ENCODE results near the gene ZNF664.
A peak's percentile ranks its signal among the peaks of the same experiment; 100 is the strongest.

The ZNF664 gene

DNA sequence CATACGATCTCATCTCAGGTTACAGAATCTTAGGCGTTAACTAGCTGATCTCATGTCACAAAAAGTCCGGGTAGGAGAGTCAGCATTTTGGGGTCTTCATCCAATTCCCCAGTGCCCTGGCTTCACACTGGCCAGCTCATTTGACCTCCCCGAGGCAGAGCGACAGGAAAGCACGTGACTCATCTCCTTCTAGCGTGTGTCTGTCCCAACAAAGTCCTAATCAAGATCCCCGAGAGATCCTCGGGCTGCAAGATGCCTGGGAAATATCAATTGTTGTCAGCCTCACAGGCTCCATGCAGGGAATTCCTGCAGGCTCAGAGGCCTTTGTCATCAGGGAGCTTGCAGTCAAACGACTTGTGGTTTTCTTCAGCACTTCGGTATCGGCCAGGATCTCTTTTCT, 57.5 kb downstream of the ZNF664 start:
- DNase-seq (ENCODE audit: low read depth in 1 of 2, low spot score in 1 of 2) = no peak

DNA sequence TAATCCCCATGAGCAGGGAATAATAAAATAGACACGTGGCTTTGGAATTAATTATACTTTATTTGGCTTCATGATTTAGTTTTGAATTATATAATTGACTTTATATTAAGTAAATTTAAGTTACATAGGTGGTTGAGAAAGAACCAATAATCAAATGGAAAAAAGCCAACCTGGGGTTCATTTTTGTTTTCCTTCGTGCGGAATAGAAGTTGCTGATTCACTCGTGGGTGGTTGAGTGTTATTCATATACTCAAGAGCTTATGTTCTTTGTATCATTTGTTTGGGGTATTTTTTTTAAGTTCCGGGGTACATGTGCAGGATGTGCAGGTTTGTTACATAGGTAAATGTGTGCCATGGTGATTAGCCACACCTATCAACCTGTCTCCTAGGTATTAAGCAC, 58.0 kb downstream of the ZNF664 start:
- no peak for DNase-seq (ENCODE audit: low read depth in 1 of 2, low spot score in 1 of 2)

DNA sequence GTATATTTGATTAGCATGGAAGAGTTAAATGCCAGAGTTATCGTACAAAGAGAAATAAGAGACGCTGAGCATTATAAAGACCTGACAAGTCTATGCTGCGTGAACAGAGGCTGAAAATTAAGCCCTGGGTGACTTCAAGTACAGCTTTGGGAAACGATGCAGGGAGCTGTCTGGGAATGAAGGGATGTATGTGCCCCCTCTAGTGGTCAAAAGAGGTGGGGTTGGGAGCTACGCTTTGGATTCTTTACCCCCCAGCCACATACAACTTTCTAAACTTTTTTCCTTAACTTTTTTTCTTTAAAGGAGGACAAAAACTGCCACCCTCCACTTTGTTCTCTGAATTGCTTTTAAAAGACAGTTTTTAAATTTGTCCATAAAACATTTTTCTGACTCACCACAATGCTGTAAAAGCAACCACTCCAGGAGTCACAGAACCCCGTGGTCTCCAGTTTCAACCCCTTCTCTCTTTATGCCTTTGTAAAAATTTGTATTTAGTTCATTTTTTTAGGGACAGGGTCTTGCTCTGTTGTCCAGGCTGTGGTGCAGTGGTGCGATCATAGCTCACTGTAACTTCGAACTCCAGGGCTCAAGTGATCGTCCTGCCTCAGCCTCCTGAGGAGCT, 59.4 kb downstream of the ZNF664 start:
- DNase-seq (ENCODE audit: low read depth in 1 of 2, low spot score in 1 of 2) = no peak

DNA sequence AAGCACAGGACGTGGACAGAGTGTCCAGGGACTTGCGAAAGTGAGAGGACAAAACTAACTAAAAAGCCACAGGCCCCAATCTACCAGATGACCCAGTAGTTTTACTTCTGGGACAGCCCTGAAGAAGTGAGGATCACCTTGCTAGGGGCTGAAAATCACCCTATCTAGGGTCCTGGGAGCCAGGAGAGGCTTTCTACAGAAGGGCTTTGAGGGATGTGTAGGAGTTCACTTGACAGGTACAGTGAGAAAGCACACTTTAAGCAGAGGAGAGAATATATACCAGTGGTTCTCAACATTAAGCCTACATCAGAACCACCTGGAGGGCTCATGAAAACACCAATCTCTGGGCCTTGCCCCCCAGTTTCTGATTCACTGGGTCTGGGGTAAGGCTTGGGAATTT, 60.8 kb downstream of the ZNF664 start:
- no peak for DNase-seq (ENCODE audit: low read depth in 1 of 2, low spot score in 1 of 2)

DNA sequence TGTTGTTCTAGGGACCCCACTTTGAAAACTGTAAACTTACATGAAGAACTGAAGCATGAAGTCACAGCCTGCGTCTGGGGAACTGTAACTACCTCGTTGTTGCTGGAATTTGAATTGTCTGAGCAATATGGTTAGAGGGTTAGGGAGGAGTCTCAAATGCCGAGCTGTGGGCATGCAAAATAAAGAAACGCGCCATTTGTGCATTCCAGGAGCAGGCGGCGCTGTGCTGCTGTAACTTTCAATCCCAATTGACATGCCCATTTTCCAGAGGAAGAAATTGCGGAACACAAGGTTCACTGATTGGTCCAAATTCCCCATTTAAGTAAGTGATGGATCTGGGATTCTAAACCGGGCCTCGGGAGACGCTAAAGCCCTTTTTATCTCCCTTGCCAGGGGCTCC, 61.3 kb downstream of the ZNF664 start:
- no peak for DNase-seq (ENCODE audit: low read depth in 1 of 2, low spot score in 1 of 2)

DNA sequence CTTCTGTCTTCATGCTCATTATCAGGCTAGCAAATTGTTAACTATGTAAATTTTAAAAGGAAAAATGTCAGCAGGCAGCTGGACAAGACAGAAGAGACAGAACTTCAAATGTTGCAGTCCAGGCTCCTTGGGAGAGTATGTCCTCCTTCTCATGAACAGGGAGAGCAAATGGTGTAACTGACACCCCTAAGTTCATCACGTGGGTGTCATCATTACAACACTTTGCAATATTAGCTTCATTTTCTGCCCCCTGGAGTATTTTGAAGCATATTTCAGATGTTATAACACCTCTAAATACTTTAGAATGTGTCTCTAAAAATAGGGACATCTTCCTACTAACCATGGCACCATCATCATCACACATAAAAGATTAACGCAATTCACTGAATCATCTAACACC, 62.1 kb downstream of the ZNF664 start:
- DNase-seq (ENCODE audit: low read depth in 1 of 2, low spot score in 1 of 2) = no peak

DNA sequence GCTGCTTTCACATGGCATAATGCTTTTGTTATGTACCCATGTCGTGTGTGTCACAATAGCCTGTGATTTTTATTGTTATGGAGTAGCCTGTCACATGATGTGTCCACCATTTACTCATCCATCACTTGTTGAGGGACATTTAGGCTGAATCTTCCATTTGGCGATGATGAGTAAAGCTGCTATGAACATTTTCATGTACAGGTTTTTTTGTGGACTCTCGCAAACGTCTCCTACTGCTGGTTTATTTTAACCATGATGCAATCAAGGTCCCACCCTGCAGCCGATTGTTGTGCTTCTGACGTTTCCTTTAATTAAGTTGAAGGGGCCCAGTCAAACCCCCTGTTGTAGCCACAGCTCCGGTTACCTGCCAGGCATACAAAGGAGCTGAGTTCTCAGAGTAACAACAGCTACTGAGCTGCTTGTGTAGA, 63.2 kb downstream of the ZNF664 start:
- no peak for DNase-seq (ENCODE audit: low read depth in 1 of 2, low spot score in 1 of 2)

DNA sequence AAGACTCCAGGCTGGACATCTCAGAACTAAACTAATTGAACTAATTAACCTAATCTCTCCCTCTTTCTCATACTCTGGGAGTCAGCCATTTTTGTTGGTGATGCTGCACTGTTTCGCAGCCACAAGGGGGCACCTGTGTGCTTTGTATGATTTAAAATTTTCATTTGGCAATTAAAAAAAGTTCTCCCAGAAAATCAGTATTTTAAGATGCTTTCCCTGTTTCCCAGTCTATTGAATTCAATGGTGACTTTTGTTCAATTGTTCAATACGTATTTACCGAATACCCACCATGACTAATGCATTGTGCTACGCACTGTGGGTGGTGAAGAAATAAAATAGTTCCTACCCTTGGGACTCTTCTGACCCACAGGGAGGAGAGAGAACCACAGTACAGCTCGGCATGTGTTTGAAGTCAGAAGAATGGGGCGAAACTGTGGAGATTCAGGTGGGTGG, 63.7 kb downstream of the ZNF664 start:
- peak in 1 of 2 donors; percentile 13 for DNase-seq (ENCODE audit: low read depth in 1 of 2, low spot score in 1 of 2)

DNA sequence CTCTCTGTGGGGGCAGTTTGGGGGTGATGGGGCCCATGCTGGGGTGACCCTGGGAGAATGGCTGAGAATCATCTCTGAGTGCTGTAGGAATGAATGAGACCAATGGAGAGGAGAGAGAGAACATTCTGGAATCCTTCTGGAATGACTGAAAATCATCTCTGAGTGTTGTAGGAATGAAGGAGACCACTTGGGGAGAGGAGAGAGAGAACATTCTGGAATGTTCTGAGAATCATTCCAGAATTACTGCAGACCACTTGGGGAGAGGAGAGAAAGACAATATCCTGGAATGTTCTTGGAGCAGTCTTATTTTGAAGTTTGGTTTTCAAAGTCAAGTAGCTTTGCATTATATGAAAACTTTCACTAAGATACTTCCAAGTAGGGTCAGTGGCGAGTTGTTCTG, 64.3 kb downstream of the ZNF664 start:
- DNase-seq (ENCODE audit: low read depth in 1 of 2, low spot score in 1 of 2) = no peak

DNA sequence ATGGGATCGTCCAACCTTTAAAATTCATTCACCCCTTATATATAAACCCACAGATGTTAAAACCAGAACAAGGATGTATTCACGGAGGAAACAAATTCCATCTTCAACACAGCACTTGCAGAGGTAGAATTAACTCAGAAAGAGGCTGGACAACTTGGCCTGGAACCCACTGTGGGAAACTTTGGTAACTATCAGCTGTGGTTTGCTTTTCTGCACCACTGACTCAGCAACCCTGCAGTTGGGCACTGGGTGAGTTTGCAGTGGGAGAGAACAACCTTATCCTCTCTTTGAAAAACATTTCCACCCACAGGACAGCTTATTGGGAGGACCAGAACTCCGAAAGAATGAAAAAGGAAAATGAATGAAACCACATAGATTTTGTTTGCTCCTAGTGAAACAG, 66.3 kb downstream of the ZNF664 start:
- DNase-seq (ENCODE audit: low read depth in 1 of 2, low spot score in 1 of 2) = no peak

DNA sequence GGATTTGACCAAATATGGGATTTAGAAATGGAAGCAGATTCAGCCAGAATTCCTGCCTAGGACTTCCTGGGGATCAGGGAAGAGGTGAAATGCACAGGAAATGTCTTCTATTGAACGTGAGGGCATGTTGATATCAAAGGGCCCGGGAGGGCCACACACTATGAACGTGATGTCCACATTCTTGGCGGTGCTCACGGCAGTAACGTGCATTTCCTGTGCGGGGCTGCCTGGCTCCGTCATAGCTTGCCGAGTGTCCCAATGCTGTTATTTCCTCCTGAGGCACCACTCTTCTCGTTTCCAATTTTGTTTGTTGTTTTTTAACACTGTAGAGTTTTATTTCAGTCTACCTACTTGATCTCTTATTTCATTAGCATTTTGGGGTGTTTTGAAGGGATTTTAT, 67.3 kb downstream of the ZNF664 start:
- DNase-seq (ENCODE audit: low read depth in 1 of 2, low spot score in 1 of 2) = no peak

DNA sequence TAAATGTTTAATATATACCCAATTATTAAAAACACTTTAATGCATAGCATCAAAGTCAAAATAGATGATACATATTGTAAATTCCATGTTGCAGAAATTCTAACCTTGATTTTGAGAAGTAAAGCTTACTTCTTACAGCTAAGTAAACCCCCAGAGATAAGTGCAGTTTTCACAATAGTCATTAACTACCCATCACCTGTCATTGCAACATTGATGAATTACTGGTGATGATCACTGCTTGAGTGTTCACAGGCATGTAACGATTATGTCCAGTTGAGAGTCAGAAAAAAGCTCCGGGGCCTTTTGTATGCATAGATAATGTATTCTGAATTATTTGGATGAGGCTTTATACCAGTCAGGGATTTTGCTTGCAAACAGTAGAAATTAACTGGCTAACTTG, 67.7 kb downstream of the ZNF664 start:
- DNase-seq (ENCODE audit: low read depth in 1 of 2, low spot score in 1 of 2) = no peak

DNA sequence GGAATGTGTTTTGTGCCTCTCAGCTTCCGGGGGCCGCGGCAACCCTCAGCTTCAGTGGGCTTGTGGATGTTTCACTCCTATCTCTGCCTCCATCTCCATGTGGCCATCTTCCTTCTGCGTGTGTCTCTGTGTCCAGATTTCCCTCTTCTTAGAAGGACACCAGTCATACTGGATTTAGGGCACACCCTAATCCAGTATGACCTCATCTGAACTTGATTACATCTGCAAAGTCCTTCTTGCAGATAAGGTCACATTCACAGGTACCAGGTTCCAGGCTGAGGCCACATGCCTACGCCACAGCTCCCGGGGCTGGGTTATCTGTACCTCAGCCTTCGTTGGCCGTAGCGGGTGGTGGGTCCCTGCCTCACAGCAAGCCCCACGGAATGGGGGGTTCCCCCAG, 68.9 kb downstream of the ZNF664 start:
- DNase-seq (ENCODE audit: low read depth in 1 of 2, low spot score in 1 of 2) = no peak

DNA sequence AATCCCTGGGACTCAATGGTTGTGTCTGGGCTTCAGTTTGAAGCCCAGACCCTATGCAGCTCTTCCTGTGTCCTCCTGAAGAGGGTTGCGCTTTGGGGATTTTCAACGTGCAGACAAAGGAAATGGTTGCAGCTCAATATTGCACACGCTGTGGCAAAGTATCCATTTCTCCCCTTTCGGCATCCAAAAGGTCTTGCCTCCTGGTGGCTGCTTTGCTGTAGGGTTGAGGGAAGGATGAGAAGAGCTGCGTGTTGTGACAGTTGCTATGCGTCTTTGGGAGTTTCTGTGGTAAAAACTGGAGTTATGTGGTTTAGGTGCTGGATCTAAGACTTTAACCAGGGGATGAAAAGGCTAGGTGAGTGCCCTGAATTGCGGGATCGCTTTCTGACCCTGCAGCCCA, 71.0 kb downstream of the ZNF664 start:
- no peak for DNase-seq (ENCODE audit: low read depth in 1 of 2, low spot score in 1 of 2)

DNA sequence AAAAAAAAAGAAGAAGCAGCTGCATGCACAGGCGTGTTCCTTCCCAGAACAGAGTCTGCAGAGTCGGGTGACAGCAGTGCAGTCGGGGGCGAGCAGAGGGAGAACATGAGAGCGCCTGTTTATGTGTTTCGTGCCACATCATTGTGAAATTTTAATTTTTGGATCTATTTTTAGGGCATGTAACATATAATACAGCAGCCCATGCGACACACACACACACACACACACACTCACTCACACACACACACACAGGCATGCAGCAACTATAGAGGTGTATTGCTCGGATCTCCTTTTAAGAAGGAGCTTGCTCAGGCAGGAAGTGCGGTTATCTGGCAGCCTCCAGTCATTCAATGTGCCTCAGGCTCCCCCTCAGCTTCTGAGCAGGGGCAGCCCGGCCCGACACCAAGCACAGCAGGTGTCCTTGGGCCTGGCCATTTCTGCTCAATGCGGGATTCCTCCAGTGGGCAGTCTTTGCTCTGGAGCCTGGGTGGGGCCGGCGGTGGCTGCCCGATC, 71.8 kb downstream of the ZNF664 start:
- DNase-seq (ENCODE audit: low read depth in 1 of 2, low spot score in 1 of 2) = no peak

DNA sequence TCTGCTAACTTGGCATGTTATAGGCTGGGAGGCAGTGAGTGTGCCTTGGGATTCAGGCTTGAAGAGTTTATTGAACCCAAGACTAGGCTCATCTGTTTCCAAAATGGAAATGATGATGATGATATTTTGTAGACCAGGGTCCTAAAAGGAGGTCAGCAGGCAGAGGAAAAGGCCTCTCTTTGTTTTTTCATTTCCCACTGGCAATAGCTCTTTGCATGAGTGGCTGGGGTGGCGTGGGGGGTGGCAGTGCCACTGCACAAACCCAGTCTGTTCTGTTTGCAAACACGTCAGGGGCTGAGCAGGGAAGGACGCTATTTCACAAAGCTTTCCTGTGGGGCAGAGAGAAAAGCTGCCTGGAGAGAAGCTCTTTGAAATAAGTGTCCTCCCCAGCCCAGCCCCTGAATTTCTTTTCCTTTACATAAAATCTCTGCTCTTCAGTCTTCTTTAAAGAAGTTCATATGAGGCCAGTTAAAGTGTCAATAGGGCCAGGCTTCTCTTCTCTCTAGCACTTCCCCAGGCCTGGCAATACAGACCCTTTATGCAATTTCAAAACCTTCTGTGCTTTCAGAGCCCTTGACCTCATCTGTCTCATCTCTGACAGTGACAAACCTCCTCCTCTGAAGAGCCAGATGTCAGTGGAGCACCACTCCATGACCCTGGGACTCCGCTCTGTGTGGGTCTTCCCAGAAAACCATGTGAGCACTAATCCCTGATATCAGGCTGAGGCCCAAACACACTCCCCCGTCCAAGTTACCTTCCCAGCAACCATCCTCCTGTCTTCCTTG, 72.8 kb downstream of the ZNF664 start:
- DNase-seq (ENCODE audit: low read depth in 1 of 2, low spot score in 1 of 2) = no peak

DNA sequence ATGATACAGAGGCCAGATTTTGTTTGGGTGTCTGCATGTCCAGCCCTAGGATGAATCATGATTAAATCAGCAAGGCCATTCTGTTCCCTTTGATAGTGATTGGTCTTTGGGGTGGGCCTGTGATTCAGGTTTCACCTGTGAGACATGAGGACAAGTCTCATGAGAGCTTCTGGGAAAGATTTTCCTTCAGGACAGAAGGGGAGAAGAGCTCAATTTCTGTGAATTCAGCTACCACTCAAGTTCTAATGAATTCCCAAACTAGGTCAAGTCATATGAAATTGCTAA, 73.4 kb downstream of the ZNF664 start:
- no peak for DNase-seq (ENCODE audit: low read depth in 1 of 2, low spot score in 1 of 2)

DNA sequence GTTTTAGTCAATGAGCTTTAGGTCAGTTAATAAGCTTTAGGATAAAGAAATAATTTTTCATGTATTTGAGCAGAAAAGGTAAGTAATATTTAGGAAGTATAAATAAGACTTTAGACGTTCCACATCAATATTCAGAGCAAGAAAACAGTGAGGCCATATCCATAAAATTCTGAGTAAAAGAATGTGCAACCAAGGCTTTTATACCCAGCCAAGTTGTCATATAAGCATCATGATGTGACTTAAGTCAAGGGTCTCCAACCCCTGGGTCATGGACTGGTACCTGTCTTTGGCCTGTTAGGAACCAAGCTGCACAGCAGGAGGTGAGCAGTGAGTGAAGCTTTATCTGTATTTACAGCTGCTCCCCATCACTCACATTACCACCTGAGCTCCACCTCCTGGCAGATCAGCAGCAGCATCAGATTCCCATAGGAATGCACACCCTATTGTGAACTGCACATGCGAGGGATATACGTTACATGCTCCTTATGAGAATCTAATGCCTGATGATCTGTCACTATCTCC, 74.1 kb downstream of the ZNF664 start:
- DNase-seq (ENCODE audit: low read depth in 1 of 2, low spot score in 1 of 2) = no peak

DNA sequence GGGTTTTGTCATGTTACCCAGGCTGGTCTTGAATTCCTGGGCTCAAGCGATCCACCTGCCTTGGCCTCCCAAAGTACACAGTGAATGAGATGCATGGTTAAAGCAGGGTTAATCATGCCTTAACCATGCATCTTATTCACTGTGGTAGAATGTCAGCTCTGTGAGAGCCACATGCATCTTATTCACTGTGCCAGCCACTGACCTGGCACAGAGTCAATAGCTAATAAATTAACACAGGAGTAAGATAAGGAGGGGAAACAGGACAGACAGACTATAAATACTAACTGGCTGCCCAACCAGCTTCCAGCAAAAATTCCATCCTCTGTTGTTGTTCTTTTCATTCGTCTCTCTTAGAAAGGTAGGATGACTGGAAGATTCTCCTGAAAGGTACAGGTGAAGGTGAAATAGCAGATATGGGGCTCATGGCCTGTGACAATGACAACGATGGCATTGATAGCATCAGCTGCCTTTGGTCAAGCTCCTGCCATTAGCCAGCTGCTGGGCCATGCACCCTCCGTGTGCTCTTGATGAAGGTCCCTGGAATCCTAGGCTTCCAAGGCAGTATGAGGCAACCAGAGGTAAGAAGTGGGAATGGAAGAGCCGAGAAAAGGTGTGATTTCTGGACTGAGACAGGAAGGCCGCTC, 76.6 kb downstream of the ZNF664 start:
- no peak for DNase-seq (ENCODE audit: low read depth in 1 of 2, low spot score in 1 of 2)

DNA sequence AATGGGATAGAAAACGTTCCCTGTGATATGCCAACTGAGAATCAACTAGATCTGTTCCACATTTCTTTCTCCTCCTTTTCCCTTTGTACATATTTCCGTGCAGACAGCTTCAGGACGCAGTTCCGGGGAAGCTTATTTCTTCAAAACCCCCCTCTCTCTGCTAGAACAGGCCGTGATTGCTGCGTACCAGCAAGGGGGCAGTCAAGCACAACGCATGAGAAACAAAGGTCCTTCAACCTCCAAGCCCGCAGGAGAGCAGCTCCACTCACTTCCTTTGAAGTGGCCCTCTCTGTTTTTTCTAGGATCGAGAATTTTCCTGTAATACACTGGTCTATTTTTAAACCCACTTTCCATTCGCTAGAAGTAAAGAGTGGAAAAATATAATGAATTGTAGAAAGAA, 80.8 kb downstream of the ZNF664 start:
- no peak for DNase-seq (ENCODE audit: low read depth in 1 of 2, low spot score in 1 of 2)

DNA sequence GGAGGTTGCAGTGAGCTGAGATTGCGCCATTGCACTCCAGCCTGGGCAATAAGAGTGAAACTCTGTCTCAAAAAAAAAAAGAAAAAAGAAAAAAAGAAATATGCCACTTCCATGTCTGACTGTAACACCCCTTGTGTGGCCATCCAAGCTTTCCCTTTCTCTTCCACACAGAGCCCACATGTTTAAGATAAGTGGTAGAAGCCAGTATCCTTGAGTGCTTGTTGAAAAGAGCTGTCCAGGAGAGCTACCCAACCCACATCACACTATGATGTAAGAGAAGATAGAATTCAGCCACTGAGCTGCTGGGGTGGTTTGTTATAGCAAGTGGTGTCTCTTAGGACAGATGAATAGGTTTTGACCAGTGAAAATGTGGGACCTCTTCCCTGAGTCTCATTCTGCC, 82.1 kb downstream of the ZNF664 start:
- DNase-seq (ENCODE audit: low read depth in 1 of 2, low spot score in 1 of 2) = no peak

DNA sequence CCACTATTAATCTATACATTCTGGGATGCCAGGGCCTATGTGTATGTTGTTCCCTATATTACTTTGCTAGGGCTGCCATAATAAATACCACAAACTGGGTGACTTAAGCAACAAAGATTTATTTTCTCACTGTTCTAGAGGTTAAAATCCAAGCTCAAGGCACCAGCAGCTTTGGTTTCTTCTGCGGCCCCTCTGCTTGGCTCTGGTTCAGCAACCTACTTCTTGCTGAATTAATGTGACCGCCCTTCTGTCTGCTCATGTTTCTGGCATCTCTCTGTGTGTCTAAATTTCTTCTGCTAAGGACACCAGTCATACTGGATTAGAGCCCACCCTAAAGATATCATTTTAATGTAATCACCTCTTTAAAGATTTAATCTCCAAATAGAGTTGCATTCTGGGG, 84.7 kb downstream of the ZNF664 start:
- no peak for DNase-seq (ENCODE audit: low read depth in 1 of 2, low spot score in 1 of 2)

Data from activated T-helper 1 cell treated with anti-CD3 and anti-CD28 coated beads, Interleukin-2, amount 50 U/mL, for 16 hours (primary cell).